NK-92 (cell line): ENCODE measurements around the gene AGTR1.

Experiments
- DNase-seq: peaks from one replicate; lab custom pipeline; 2025; ENCODE audit not compliant: unreplicated experiment; lab: John Stamatoyannopoulos, UW

Gene AGTR1

DNA sequence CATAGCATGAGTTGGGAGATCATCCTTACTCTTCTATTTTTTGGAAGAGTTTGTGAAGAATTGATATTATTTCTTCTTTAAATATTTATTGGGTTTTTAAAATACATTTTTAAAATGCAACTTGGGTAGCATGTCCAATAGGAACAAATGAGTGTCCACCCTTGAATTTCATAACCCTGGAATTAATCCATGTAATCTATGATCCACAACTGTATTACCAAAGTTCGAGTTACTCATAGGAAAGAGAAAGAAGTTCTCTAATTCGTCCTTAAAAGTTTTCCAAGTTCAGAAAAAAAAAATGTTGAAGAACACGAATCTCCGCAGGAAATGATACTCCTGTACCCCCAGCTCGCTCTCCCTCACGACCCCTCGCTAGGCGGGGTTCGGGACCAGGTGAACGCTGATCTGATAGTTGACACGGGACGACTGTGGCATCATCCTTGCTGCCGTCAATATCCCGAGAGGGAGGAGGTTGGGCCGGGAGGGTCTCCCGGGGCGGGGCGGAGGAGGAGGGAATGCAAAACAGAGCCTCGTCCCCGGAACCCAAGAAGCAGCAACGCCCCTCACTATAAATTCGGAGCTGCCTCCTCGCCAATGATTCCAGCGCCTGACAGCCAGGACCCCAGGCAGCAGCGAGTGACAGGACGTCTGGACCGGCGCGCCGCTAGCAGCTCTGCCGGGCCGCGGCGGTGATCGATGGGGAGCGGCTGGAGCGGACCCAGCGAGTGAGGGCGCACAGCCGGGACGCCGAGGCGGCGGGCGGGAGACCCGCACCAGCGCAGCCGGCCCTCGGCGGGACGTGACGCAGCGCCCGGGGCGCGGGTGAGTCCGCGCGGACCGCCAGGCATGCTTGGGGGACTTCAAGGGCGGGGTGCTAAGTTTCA lies at the start of gene AGTR1:
AGTR1 (plus strand) TSS at position 598 of the 884 bp plus-strand sequence. CDS start 43,133 bp downstream, outside the sequence.
- no peak for DNase-seq

DNA sequence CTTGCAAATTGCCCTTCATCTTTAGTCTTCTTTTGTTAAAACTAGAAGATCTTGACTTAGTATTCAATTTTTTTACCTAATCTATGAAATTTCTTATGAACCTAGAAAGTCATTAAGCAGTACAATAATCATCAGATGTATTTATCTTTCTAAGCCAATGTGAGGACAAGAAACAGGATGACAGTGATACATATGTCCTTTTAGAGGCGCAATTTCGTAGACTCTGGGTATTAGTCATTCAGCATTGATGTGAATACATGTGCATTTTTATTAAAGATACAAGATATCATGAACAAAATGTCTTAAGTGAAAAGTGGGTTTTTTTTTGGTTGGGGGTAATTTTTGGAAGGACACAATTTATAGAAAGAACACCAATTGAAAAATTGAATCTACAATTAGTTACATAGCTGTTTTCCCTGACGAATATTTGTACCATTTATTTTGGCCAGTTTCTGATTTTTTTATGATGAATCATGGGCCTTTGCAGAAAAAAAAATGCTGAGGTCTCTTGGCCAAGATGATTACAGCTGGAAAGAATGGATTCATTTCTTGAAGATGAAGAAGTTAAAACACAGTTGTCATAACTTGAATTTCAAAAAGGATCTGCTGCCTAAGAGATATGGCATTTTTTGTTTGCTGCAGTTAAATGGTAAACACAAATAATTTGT lies 48.9 kb upstream of the AGTR1 start:
- DNase-seq = no peak

DNA sequence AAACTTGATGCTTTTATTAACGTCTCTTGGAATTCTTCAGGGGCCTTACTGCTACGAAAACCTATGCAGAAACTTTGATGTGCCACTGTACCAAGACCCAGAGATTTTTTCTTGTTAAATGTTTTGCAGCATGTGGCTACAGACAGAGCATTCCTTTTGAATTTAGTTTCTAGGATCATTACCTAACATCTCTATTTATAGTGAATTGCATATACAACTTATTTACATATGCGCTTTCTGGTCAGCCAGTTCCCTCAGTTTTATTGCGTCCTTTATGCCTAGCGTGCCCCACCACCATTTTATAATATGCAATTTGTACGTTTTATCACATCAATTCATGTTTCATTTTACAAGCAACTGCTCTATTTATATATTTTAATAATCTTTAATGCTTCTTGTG lies 46.2 kb upstream of the AGTR1 start:
- no peak for DNase-seq

- DNase-seq = no peak
Observed at GRCh38 chr3:148654433-148654832, 43.3 kb upstream of the AGTR1 start.

DNA sequence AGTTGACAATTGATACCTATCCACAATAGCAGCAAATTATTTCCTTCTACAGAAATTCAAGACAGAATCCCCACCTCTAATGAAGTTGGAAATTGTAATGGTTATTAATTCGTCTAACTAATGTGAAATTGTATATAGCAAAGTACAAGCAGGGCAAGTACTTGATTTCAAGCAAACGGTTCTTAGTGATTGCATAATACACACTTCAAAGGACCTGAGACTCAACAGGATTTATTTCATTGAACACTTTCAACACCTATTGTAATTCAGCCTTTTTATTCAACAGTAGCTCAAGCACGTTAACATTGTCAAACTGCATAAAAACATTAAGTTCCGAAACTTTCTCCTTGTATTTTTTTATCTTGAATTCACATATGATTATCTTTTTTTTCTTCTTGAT lies 40.2 kb upstream of the AGTR1 start:
- DNase-seq = no peak

DNA sequence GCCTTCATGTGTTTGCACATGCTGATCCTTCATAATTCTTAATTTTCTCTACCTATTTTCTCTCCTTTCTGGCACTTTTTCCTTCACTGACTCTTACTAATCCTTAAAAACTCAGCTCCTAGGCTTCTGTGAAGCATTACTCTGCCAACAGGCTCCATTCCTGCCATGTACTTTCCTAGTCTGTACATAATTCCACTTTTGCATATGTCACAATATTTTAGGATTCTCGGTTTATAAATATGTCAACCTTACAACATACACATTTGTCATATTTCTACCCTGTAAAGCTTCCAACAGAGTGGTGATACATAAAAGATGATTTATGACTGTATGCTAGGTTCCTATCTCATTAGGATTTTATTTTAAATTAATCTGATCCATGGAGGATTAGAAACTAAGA lies 38.2 kb upstream of the AGTR1 start:
- DNase-seq = no peak

- DNase-seq = no peak
Observed at GRCh38 chr3:148680289-148680688, 17.4 kb upstream of the AGTR1 start.

DNA sequence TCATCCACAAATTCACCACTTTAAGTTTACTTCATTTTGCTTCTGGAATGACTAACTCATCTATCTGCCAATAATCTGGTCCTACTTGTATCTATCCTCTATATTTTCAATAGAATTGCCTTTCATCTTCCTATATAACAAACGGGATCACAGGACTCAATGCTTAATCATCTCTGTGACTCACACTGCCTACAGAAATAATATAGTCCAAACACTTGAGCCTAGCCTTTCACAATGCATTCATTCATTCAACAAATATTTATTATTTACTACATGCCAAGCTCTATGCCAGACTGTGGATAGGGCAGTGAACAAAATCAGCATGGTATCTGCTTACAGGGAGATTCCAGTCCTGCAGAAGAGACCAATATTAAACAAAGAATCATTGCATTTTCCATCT lies 16.6 kb upstream of the AGTR1 start:
- no peak for DNase-seq

DNA sequence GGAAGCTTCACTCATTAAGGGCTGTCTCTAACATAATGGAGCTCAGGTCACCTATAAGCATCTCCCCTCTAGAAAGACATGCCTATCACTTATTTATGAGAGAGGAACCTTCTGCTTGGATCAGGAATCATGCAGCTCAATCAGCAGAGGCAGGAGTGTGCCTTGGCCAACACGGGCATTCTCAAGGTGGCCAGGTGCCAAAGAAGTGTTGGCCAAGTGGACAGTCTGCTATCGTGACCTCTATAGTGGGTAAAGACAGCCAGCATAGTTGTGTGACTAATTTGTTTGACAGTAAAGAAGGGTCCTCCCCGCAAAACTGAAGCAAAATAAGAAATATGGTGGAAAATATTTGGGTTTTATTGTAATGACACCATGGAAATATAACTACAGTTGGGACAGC lies 14.7 kb upstream of the AGTR1 start:
- DNase-seq = no peak

GRCh38 chr3:148694116-148694515 lies 3.6 kb upstream of the AGTR1 start:
- no peak for DNase-seq

DNA sequence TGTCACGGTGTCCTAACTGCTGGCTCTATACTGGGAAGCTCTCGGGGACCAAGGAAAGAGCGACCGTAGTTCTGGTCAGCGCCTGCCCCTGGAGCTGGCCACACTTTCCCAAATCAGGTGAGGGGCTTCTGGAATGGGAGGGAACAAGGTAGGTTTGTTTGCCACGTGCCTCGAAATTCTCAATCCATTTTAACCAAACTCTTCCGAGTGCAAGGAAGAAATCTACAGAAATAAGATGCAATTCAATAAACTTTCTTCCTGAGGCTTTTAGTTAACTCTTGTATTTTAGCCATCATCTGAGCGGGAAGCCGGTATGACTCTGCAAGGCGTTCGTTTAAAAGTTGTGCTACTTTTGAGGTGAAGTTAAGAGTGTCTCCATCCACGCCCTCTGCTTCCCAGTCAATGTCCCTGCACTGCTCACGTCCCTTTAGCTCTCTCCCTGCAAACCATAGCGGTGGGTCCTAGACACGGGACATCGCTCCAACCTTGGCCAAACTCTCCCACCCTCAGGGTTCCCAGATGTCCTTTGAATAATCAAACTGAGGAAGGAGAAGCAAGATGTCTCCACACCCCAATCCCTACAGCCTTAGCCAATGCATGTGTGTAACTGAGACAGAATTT lies 597 bp downstream of the AGTR1 start:
- DNase-seq = no peak

- no peak for DNase-seq
Observed at GRCh38 chr3:148705314-148705713, 7.6 kb downstream of the AGTR1 start.

DNA sequence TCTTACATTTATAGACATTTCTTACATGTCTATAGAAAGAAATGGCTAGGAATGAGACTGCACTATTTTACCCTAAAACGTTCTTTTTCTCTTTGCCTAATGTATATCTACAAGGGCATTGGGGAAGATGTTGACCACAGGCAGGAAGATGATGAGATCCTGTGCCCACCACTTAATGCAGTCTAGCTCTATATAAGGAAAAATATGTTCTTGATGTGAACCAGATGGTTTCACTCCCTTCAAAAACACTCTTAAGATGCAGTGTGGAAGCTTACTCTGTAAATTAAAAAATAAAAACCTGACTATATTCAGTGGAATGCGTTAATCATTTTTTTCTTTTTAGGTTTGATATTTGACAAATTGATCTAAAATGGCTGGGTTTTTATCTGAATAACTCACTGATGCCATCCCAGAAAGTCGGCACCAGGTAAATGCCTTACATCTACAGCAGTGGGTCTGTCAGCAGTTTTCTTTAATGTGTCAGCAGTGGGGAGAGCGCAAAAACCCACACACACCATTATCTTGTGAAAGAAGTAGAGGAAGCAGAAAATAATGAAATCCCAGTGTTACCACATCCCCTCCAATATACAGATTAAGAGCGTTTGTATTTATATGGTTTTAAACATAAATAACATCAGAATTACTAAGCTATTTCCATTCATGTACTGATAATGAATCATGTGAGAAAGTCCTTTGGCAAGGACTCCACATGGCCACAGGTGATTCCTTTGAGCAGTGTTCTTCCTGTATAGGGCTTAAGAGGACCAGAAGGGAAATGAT lies 10.1 kb downstream of the AGTR1 start:
- no peak for DNase-seq

DNA sequence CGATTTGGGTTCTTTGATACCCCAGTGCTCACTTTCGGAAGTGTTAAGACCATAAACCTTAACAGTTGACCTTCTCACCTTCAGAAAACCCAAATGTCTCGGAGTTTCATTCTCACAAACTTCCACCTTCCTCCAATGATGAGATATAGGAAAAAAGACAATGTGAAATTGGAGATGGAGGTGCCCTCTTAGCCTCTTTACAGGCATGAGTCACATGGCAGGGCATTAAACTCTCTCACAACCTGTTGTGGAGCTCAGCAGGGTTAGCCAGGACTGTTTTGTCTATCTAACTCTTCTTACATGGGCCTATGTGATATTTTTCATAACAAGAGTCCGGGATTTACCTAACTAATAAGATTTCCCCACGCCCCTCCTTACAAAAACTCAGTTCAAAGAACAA lies 10.7 kb downstream of the AGTR1 start:
- DNase-seq = no peak

DNA sequence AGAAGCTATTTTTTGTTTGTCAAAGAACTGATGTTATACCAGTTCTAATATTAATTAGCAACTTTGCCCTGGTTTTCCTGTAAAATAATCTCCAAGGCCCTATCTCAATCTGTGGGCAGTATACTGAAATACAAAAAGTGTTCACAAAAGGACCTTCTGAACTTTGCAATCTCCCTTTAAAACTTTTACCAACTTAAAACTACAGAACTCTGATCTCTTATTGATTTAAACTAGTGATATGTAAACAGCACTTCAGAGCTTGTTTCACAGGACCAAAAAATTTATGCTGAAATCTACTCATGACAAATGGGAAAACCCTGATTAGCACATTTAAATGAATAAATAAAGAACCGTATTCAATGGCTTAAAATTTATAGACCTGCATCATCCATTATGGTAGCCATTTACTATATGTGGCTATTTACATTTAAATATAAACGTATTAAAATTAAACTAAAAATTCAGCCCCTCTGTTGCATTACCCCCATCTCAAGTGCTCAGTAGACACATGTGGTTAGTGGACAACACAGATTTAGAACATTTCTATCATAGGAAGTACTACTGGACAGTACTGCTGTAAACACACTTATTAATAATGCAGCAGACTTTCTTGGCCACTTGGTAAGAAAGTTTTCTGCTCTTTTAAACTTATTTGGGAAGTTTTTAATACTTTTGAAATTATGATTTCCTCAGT lies 12.0 kb downstream of the AGTR1 start:
- no peak for DNase-seq

- DNase-seq = no peak
Observed at GRCh38 chr3:148710665-148711064, 13.0 kb downstream of the AGTR1 start.

DNA sequence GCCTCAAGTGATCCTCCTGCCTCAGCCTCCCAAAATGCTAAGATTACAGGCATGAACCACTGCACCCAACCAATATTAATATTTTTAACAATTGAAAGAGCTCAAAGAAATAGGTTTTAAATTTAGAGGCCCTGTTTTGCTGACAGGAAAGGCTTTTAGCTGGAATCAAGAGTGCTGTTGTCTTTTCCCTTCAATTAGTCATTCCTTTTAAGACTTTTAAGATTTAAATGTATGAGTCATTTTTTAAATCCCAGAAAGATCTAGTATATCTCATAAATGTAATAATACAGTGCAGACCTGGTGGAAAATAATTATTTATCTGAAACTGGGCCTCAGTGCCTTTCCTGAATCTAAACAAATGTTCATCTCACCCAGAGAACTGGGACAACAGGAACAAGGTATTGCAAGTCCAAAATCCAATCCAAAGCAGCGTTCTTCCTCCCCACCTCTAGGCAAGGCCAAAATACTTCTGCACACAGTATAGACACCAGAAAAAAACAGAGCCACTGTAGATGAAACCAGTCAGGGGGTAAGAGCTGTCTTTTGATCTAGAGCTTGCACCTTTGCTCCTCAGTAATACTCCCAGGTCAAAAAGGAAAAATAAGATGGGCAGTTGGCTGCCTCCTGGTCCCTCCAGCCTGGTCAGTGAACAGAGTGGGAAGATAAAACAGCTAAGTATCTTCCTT lies 14.4 kb downstream of the AGTR1 start:
- no peak for DNase-seq

DNA sequence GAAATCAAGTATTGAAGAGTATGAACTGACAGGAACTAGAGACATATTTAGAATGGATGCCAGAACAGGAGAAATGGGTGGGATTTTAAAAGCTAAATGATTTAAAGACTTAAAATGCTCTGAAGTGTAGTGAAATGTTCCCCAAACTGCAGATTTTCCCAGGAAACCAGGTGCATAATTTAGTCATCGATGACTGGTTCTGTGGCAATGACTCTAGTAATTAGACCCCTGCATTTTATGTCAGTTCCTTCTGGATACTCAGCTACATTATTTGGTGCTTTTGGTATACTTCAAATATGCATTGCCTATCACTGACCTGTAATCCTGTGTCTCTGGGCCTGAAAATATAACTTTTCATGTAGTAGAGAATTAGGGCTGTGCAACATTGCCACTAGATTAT lies 16.8 kb downstream of the AGTR1 start:
- DNase-seq = no peak

DNA sequence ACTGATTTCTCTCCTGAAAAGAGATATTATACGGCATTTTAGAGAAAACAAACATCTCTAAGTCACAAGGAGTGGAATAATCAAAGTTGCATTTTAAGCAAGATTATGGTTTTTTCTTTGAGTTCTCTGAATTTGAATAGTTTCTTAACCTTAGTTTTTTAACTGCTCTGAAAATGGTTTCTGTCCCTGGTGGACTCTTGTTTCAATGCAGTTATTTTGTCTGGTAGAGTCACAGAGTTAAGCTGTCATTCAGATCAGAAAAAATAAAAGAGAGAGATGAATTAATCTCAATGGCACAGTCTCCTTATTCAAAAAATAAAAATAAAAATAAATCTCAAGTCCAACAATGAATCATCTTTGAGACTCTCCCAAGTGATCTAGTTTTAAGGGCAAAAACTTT lies 19.0 kb downstream of the AGTR1 start:
- no peak for DNase-seq

GRCh38 chr3:148717885-148718561 lies 20.3 kb downstream of the AGTR1 start:
- DNase-seq = no peak
